NAMALWA (cell line): ENCODE results near the gene HDAC6.

Source experiments
- DNase-seq: peaks from one replicate; pipeline ENCODE4 v3.0.0-alpha.2; 2015; ENCODE audit warnings: low spot score

HDAC6 gene

GRCh38 chrX:48801280-48802088, at the start of gene HDAC6:
HDAC6 (plus strand) TSS chrX:48802067; CDS start chrX:48802693, 626 bp downstream.
- DNase-seq = peak; percentile 98

- DNase-seq = no peak
Observed at GRCh38 chrX:48752498-48752897, 49.4 kb upstream of the HDAC6 start.

GRCh38 chrX:48753708-48754228, 48.1 kb upstream of the HDAC6 start:
- no peak for DNase-seq

GRCh38 chrX:48754238-48754637, 47.6 kb upstream of the HDAC6 start:
- DNase-seq = no peak

GRCh38 chrX:48761674-48762471, 40.0 kb upstream of the HDAC6 start, which contains the start of gene GLOD5:
GLOD5 (plus strand) TSS chrX:48761747; CDS start chrX:48761791, 44 bp downstream.
- no peak for DNase-seq

- DNase-seq = no peak
Observed at GRCh38 chrX:48769230-48769629, 32.6 kb upstream of the HDAC6 start.

- DNase-seq = no peak
Observed at GRCh38 chrX:48770296-48770695, 31.6 kb upstream of the HDAC6 start.

GRCh38 chrX:48772602-48773001, 29.3 kb upstream of the HDAC6 start:
- no peak for DNase-seq

GRCh38 chrX:48776818-48777439, 24.9 kb upstream of the HDAC6 start:
- DNase-seq = no peak

GRCh38 chrX:48779399-48779798, 22.5 kb upstream of the HDAC6 start:
- DNase-seq = no peak

- DNase-seq = no peak
Observed at GRCh38 chrX:48781705-48782104, 20.2 kb upstream of the HDAC6 start.

GRCh38 chrX:48782216-48782615, 19.7 kb upstream of the HDAC6 start:
- DNase-seq = no peak

GRCh38 chrX:48782795-48783194, 19.1 kb upstream of the HDAC6 start:
- no peak for DNase-seq

- DNase-seq = no peak
Observed at GRCh38 chrX:48784726-48785125, 17.1 kb upstream of the HDAC6 start.

- no peak for DNase-seq
Observed at GRCh38 chrX:48785186-48785539, 16.7 kb upstream of the HDAC6 start.

- DNase-seq = no peak
Observed at GRCh38 chrX:48785540-48786214, 16.2 kb upstream of the HDAC6 start.

- DNase-seq = no peak
Observed at GRCh38 chrX:48786341-48786800, 15.5 kb upstream of the HDAC6 start, which contains the start of gene GATA1. GATA1 (plus strand) TSS chrX:48786590; CDS start chrX:48791110, 4,520 bp downstream.

GRCh38 chrX:48786825-48787504, 14.9 kb upstream of the HDAC6 start:
- no peak for DNase-seq

GRCh38 chrX:48787505-48788443, 14.1 kb upstream of the HDAC6 start:
- no peak for DNase-seq
